Stimulated activated CD8-positive, alpha-beta memory T cell treated with anti-CD3 and anti-CD28 coated beads, Interleukin-7, amount 100 ng/mL, for 48 hours (primary cell): ENCODE results near the gene IGF2R.

ENCODE experiments used
- DNase-seq, 2 donors: peaks; one replicate each; pipeline ENCODE4 v3.0.0-alpha.2; 2020; ENCODE audit warnings: low read depth in 1 of 2; ENCODE audit errors: extremely low read depth in 1 of 2

IGF2R gene

GRCh38 chr6:160015778-160016684, 47.1 kb downstream of the IGF2R start:
- no peak for DNase-seq

- no peak for DNase-seq
These were observed 53.2 kb downstream of the IGF2R start for GRCh38 chr6:160022101-160022500.

GRCh38 chr6:160022793-160023192, 53.9 kb downstream of the IGF2R start:
- no peak for DNase-seq

- DNase-seq, result no peak
These were observed 55.3 kb downstream of the IGF2R start for GRCh38 chr6:160024152-160024551.

GRCh38 chr6:160027076-160027475, 58.2 kb downstream of the IGF2R start:
- no peak for DNase-seq

GRCh38 chr6:160027931-160028330, 59.0 kb downstream of the IGF2R start:
- DNase-seq, result no peak

GRCh38 chr6:160028487-160029275, 59.8 kb downstream of the IGF2R start:
- no peak for DNase-seq

- DNase-seq, result no peak
These were observed 60.6 kb downstream of the IGF2R start for GRCh38 chr6:160029525-160029924.

GRCh38 chr6:160030103-160030502, 61.2 kb downstream of the IGF2R start:
- no peak for DNase-seq

GRCh38 chr6:160031442-160031841, 62.6 kb downstream of the IGF2R start:
- no peak for DNase-seq

- no peak for DNase-seq
These were observed 63.0 kb downstream of the IGF2R start for GRCh38 chr6:160031871-160032270.

GRCh38 chr6:160032538-160032937, 63.7 kb downstream of the IGF2R start:
- DNase-seq, result no peak

GRCh38 chr6:160034036-160034930, 65.4 kb downstream of the IGF2R start:
- DNase-seq, result no peak

GRCh38 chr6:160035241-160035640, 66.4 kb downstream of the IGF2R start:
- DNase-seq, result no peak

GRCh38 chr6:160035693-160036330, 66.9 kb downstream of the IGF2R start:
- no peak for DNase-seq

- DNase-seq, result no peak
These were observed 67.4 kb downstream of the IGF2R start for GRCh38 chr6:160036331-160036695.

- no peak for DNase-seq
These were observed 67.9 kb downstream of the IGF2R start for GRCh38 chr6:160036790-160037206.

GRCh38 chr6:160038479-160038878, 69.6 kb downstream of the IGF2R start:
- DNase-seq, result no peak

GRCh38 chr6:160039441-160039840, 70.6 kb downstream of the IGF2R start:
- no peak for DNase-seq

GRCh38 chr6:160040055-160040454, 71.2 kb downstream of the IGF2R start:
- DNase-seq, result no peak
